Neutrophil (primary cell): ENCODE measurements around the gene PERP.

Experiments used
- H3K27ac ChIP-seq: fragments of 200-600 bp; sonication (generic); 2 replicates; pipeline ENCODE4 v1.5.1; 2016; ENCODE audit warnings: mild to moderate bottlenecking, moderate library complexity
- H3K27me3 ChIP-seq: fragments of 200-600 bp; sonication (generic); 2 replicates; pipeline ENCODE4 v1.6.0; 2016; ENCODE audit warnings: mild to moderate bottlenecking
- H3K36me3 ChIP-seq: fragments of 200-600 bp; sonication (generic); 2 replicates; pipeline ENCODE4 v1.5.1; 2017
- H3K4me1 ChIP-seq, 2 experiments: fragments of 200-600 bp in 1 of 2; sonication (generic) in 1 of 2; 1 replicate in 1 of 2; 2 replicates in 1 of 2; pipeline versions ENCODE4 v1.5.1 to v1.6.1; 2013 to 2016; ENCODE audit warnings: low read depth in 1 of 2, low read length in 1 of 2, mild to moderate bottlenecking in 1 of 2, moderate library complexity in 1 of 2; ENCODE audit not compliant: control insufficient read depth in 1 of 2, insufficient read depth in 1 of 2
- H3K4me3 ChIP-seq, 2 experiments: fragments of 200-600 bp in 1 of 2; sonication (generic) in 1 of 2; 1 replicate in 1 of 2; 2 replicates in 1 of 2; pipeline ENCODE4 v1.5.1; 2013 to 2016; ENCODE audit warnings: low read depth in 1 of 2, low read length in 1 of 2, mild to moderate bottlenecking in 1 of 2, moderate library complexity in 1 of 2
- H3K9me3 ChIP-seq: fragments of 200-600 bp; sonication (generic); 2 replicates; pipeline ENCODE4 v1.5.1; 2016
- TF ChIP-seq, protein P1 (sequence below): fragments of 200-600 bp; sonication (generic); IDR thresholded peaks from 2 replicates; pipeline ENCODE4 v1.5.1; 2016; ENCODE audit warnings: antibody characterized with exemption

PERP gene

DNA sequence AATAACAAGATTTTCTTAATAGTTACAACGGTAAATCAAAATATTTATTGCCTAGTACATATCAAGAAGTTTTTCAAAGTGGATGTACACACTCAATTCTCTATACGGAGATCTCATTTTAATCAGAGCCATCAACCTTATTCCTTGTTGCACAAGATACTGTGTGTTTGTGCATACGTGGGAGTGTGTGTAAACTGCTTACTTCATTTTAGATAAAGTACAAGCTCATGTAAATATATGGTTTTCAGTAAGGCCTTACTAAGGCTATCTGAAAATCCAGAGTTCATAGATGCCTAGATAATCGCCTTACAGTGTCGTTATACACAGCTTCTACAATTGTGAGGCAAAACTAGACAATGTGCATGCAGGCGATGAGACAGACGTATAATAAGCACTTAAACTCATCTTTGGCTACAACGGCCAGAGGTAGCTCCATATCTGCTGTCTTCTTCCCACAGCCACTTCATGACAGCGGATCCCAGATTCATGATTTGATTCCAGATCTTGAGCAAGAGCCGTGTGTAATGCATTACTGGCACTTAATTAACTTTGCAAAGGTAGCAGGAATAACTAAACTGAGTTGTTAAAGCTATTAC lies 2.5 kb downstream of the PERP start:
- TF ChIP-seq, protein P1, sequence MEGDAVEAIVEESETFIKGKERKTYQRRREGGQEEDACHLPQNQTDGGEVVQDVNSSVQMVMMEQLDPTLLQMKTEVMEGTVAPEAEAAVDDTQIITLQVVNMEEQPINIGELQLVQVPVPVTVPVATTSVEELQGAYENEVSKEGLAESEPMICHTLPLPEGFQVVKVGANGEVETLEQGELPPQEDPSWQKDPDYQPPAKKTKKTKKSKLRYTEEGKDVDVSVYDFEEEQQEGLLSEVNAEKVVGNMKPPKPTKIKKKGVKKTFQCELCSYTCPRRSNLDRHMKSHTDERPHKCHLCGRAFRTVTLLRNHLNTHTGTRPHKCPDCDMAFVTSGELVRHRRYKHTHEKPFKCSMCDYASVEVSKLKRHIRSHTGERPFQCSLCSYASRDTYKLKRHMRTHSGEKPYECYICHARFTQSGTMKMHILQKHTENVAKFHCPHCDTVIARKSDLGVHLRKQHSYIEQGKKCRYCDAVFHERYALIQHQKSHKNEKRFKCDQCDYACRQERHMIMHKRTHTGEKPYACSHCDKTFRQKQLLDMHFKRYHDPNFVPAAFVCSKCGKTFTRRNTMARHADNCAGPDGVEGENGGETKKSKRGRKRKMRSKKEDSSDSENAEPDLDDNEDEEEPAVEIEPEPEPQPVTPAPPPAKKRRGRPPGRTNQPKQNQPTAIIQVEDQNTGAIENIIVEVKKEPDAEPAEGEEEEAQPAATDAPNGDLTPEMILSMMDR = no peak
- no peak overlapping the region for H3K4me3 ChIP-seq
- no peak overlapping the region for H3K27ac ChIP-seq
- H3K4me1 ChIP-seq = peaks cover 4 to 12% of the 10 kb centered on the region in 2 experiments
- H3K9me3 ChIP-seq = no peaks in the 10 kb centered on the region
- peaks cover 92% of the 10 kb centered on the region for H3K27me3 ChIP-seq
- H3K36me3 ChIP-seq = no peaks in the 10 kb centered on the region

- TF ChIP-seq, protein P1 = no peak
- Histone ChIP-seq H3K36me3 (no peaks in the 10 kb centered on the region), H3K9me3 (no peaks in the 10 kb centered on the region), H3K4me3 (no peak overlapping the region), H3K27me3 (peaks cover 92% of the 10 kb centered on the region), H3K4me1 (peaks cover 4 to 12% of the 10 kb centered on the region in 2 experiments), H3K27ac (no peak overlapping the region)
These were observed 3.3 kb downstream of the PERP start for GRCh38 chr6:138103871-138104270.

- TF ChIP-seq, protein P1 = no peak
- Histone ChIP-seq H3K9me3 (no peaks in the 10 kb centered on the region), H3K36me3 (no peaks in the 10 kb centered on the region), H3K4me1 (peaks cover 0 to 4% of the 10 kb centered on the region in 2 experiments), H3K27ac (no peak overlapping the region), H3K4me3 (no peak overlapping the region), H3K27me3 (peaks cover 91% of the 10 kb centered on the region)
These were observed 5.1 kb downstream of the PERP start for GRCh38 chr6:138101946-138102731.

DNA sequence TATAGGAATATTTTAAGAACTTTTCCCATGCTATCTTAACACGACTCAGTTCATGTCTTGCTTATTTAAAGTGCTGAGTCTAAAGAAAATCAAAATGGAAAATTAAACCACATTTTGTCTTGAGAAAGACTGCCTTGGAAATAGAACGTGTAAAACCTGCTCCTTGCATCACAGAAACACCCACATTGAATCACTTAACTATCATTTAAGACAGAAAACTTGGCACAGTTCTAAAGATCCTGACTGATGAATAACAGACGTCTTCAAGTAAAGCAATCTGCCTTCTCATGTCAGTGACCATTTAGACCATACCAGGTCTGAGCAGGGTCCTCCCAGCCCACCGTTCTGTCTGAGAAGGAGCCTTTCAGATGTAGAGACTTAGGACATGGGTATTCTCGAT lies 7.4 kb downstream of the PERP start:
- Histone ChIP-seq H3K4me1 (no peaks in the 10 kb centered on the region), H3K27ac (no peak overlapping the region)

DNA sequence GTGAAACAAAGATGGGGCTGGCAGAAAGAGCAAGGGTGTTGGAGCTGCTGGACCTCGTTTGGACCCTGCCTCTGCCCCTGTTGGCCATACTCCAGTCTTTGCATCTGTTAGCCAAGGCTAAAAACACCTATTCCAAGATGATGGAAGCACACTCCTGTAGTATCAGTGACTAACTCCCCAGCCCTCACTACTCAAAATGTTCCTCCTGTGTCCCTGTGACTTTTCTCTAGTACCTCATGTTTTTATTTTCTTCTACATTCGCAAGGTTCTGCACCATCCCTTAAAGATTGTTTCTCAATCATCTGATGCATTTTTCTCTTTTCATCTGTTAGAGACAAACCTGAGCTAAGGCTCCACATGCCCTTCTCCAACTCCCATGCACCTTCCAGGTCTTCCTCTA lies 8.9 kb downstream of the PERP start:
- TF ChIP-seq, protein P1 = no peak
- H3K4me3 ChIP-seq = no peak overlapping the region
- no peak overlapping the region for H3K27ac ChIP-seq
- no peaks in the 10 kb centered on the region for H3K9me3 ChIP-seq
- H3K27me3 ChIP-seq = peaks cover 55% of the 10 kb centered on the region
- H3K4me1 ChIP-seq = no peaks in the 10 kb centered on the region
- H3K36me3 ChIP-seq = no peaks in the 10 kb centered on the region

More for the DNA sequence above, 7.4 kb downstream of the PERP start:
- Histone ChIP-seq H3K27me3 (peaks cover 70% of the 10 kb centered on the region), H3K9me3 (no peaks in the 10 kb centered on the region), H3K4me3 (no peak overlapping the region), H3K36me3 (no peaks in the 10 kb centered on the region)
- TF ChIP-seq, protein P1 = no peak
